NCI-H2227 treated with DMSO at 0.1 percent for 48 hours (cell line): Measurements from ENCODE around the gene SUMO4.

Source experiments
- DNase-seq: peaks from one replicate; lab custom pipeline; 2025; lab: John Stamatoyannopoulos, UW

SUMO4 gene

DNA sequence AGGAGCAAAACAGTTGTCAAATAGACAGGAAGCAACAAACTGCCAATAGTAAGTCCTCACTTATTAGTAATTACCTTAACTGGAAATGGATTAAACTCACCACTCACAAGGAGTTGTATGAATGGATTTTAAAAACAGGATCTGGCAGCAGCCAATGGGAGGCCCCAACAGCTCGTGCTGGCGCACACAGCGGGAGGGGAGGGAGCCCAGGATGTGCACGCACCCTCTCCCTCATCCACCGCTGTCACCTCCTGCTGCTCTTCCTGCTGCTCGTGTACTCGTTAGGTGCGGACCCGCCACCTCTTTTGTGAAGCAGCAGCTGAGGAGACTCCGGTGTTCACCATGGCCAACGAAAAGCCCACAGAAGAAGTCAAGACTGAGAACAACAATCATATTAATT is at the start of gene SUMO4:
SUMO4 (plus strand) TSS at position 213 of the 400 bp plus-strand sequence; CDS start at position 343, 130 bp downstream.
- no peak for DNase-seq

DNA sequence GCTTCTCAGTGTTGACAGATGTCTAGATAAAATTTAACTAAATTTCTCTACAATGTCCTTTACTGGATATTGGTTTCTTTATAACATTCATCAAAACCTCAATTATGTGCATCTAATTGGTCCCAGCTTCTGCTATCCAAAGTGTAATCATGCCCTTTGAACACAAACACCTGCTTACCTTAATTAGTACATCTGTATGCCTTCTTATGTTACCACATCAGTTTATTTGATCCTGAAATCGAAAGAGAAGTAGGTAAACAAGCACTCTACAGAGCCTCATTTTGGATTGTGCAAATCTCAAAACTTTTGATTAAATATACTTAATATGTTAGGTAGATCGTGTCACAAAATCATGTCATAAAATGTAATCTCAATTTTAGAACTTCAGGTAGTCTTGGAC is 46.1 kb upstream of the SUMO4 start:
- DNase-seq: no peak

DNA sequence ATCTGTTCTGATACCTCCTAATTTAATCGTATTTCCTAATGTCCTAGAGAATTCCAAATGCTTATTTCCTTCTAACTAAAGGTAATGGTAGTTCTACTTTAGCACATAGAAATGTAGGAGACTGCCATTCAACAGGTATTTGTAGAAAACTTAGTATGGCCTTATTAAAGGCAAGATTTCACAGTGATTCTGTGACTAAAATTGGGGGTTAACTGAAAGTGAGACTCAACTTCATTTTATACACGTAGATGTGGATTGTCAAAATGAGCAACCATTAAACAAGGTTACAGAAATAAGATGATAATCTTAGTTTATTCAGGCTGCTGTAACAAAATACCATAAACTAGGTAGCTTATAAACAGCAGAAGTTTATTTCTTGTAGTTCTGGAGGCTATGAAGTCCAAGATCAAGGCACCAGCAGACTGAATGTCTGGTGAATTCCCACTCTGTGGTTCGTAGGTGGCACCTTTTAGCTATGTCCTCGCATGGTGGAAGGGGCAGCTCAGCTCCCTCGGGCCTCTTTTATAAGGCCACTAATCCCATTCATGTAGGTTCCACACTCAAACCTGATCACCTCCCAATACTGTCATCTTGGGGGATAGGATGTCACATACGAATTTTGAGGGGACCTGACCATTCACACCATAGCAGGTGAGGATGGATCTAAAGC is 43.8 kb upstream of the SUMO4 start:
- no peak for DNase-seq

DNA sequence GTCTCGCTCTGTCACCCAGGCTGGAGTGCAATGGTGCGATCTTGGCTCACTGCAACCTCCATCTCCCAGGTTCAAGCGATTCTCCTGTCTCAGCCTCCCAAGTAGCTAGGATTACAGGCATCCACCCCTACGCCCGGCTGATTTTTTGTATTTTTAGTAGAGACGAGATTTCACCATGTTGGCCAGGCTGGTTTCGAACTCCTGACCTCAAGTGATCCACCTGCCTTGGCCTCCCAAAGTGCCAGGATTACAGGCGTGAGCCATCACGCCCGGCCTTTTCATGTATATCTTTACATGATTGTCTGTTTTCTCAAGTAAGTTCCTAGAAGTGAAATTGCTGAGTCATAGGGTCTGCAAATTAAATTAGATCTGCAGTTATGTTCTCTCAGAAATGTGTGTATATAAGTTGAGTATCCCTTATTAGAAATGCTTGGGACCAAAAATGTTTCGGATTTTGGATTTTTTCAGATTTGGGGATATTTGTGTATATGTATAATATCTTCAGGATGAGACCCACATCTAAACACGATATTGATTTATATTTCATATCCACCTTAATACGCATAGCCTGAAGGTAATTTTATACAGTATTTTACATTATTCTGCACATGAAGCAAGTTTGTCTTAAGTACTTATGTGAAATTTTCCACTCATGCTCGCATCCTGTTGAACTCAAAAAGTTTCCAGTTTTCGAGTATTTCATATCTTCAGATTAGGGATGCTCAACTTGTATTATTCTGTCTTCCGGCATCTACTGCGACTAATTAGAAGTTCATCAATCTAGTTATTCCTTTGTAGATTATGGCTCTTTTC is 42.1 kb upstream of the SUMO4 start:
- DNase-seq: no peak

DNA sequence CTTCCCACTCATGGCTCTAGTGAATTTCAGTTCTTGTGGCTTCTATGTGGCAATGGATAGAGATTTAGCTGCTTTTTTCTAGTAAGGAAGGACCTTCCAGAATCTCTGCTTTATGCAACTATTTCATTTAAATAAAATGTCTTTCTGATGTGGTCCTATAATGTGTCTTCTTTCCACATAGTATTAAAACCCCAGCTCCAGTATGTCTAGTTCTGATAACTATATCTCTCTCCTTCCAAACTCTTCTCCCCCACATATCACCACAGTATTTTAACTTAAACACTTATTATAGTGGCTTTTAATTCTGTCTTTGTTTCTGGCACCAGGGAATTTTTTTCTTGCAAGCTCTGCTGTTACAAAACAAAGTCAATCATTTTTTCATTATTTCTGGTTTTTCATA is 40.6 kb upstream of the SUMO4 start:
- no peak for DNase-seq

DNA sequence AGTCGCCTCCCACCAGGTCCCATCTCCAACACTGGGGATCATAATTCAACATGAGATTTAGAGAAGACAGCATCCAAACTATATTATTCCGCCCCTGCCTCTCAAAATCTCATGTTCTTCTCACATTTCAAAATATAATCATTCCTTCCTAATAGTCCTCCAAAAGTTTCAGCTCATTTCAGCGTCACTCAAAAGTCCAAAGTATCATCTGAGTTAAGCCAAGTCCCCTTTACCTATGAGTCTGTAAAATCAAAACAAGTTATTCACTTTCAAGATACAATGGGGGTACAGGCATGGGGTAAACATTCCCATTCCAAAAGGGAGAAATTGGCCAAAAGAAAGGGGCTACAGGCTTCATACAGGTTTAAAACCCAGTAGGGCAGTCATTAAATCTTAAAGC is 39.5 kb upstream of the SUMO4 start:
- DNase-seq: no peak

DNA sequence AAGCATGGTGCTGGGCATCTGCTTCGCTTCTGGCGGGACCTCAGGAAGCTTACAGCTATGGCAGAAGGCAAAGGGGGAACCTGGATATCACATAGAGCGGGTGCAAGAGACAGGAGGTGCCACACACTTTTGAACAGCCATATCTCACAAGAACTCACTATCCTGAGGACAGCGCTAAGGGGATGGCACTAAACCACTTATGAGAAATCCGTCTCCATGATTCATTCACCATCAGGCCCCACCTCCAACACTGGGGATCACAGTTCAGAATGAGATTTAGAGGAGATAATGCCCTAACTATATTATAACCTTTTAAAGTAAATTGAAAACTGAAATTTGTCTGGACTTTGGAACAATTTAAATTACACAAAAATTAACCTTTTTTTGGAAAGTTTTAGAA is 37.8 kb upstream of the SUMO4 start:
- no peak for DNase-seq

DNA sequence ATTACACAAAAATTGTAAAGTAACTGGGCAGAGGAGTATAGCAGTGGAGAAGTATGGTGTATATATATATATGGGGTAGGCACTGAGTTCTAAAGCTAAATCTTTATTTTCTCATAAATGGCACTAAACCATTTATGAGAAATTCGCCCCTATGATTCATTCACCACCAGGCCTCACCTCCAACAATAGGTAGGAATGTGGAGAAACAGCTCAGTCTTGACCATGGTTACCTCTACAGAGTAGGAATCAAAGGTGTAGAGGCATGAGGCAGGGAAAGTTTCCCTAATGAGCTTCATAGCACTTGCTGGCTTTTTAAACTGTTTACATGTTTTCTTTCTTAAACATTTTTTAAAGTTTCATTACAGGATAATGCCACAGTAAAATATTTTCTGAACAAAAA is 36.9 kb upstream of the SUMO4 start:
- DNase-seq: no peak

DNA sequence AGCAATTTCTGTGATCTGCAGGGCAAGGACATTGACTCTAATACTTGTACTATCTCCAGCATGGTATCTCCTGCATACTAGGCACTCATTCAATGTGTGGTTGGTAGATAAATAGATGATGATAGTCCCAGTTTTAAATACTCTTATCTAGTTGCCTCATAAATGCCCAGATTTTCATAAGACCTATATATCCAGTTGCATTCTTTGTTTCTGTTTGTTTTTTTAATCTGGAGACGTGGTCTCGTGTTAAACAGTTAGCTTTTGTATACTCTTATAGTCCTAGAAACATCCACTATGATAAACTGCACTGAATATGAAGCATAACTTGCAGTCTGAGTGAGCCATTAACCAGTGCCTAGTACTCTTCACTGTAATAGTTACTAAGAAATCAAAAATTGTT is 35.5 kb upstream of the SUMO4 start:
- no peak for DNase-seq

DNA sequence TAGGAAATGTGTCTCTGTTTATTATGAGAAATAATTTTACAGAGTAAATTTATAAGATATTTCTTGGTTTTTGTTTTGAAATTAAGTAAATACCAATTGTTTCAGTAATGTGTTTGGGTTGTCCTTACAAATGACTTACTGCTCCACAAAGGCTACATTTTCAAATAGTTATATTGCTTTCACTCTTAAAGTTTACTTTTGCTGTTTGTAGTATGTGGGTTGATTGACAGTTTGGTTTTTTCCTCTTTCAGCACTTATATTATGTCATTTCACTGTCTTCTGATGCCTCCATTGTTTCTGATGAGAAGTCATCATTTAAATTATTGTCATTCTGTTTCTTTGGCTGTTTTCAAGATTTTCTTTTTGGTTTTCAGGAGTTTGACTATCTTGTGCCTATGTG is 34.9 kb upstream of the SUMO4 start:
- DNase-seq: no peak

DNA sequence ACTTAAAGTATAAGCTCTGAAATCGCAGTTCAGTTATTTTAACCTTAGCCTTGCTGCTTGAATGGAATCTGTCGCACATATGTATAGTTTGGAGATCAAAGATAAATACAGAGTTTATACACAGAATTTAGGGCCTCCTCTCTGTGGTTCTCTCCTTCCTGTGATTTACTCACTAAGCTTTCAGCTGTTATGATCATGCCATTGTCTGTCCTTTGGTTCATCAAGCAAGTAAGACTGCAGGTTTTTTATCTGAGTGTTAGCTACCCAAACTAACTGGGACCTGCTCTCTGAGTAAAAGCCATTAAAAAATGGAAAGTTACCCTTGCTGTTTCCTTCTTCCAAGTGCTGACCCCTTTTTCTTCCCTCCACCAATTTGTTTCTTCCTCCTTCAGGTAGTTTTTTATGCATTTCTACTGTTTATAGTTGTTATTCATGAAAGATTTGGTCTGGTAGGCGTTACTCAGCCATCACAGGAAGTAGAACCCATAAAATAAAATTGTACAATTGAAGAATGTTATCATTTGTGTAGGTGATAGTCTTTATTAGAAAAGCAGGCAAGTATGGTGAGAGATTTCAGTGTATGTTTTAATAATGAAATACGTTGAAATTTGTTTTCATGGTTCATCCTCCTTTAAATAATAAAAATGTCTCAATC is 33.7 kb upstream of the SUMO4 start:
- DNase-seq: no peak

DNA sequence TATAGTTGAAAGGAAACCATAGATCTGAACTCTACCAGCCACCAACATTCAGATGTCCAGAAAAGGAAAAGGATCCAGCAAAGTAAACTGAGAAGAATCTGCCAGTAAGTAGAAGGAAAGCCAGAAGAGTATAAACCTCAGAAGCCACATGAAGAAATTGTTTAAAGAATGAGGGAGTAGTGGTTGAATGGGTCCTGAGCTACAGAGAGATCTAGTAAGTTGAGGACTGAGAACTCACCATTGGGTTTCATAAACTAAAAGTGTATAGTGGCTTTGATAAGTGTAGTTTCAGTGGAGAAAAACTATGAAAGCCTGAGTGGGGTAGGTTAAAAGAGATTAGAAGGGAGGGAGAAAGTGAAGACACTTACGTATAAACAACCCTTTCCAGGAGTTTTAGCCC is 32.0 kb upstream of the SUMO4 start:
- no peak for DNase-seq

DNA sequence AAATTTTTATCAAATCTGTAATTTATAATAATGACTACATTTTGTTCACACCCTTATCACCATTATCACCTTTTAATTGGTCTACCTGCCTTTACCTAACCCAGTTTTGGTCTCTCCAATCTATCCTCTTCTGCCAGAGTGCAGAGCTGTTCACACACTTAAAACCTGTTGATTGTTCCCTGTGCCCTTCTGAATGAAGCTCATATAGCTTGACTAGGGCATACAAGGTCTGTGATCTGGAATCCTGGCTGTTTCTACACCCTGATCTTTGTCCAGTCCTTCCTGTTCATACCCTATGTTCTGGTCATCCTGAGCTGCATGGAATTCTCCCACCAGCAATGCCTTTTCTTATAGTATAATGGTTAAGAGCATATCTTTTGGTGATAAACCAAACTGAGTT is 28.9 kb upstream of the SUMO4 start:
- no peak for DNase-seq

DNA sequence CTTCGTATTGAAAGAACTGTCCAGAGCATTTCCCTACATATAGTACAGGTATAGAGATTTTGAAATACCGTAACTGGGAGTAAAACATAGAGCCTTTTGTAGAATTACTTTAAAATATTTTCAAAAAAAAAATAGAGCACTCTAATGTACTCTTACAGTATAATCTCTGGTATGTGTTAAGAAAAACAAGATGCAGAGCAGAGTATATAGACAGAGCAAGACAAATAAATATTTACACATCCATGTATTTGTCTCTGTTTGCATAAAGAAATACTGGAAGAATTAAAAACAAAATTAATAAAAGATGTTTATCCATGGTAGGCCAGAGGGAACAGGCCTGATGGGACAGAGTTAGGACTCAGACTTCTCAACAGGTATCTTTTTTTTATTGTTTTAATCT is 28.0 kb upstream of the SUMO4 start:
- no peak for DNase-seq

DNA sequence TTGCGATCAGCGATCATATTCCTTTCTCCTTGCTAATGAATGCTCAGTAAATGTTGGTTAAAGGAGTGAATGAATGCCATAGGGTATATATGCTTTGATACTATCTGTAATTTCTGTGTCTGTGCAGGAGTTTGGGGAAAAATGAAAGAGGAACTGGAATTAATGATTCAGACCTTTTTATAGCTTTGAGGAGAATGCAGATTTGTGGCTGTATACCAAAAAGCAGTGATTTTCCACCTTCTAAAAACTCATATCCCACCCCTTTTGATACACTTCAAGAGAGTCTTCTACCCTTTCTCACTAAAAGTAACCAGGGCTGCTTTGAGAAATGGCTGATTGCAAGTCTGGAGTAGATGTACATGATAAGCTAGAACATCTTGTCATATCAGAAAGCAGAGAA is 26.6 kb upstream of the SUMO4 start:
- DNase-seq: no peak

DNA sequence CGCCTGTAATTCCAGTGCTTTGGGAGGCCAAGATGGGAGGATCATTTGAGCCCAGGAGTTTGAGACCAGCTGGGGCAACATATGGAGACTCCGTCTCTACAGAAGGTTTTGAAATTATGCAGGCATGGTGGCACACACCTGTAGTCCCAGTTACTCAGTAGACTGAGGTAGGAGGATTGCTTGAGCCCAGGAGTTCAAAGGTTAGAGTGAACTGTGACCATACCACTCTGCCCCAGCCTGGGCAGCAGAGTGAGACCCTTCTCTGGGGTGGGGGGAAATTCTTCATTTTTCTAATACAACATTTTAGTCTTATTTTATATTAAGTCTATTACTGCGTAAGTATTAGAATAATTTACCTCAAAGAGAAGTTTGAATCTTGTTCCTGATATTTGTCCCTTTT is 20.1 kb upstream of the SUMO4 start:
- DNase-seq: no peak

DNA sequence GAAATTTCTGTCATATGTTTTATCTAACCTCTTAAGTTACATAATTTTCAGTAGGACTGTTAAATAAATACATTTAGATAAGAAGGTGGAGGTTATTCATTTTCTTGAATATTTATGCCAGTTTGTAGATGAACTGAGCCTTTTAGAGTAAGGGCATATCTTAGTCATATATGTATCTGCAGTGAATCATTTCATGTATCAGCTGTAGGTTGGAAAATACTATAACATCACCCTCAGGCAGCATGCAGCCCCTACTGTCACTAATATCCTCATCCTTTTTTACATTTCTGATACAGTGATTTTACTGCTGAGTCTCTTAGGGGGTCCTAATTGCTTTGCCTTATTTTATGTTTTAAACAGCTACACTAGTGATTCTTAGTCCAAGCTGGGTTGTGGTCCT is 19.5 kb upstream of the SUMO4 start:
- DNase-seq: no peak

DNA sequence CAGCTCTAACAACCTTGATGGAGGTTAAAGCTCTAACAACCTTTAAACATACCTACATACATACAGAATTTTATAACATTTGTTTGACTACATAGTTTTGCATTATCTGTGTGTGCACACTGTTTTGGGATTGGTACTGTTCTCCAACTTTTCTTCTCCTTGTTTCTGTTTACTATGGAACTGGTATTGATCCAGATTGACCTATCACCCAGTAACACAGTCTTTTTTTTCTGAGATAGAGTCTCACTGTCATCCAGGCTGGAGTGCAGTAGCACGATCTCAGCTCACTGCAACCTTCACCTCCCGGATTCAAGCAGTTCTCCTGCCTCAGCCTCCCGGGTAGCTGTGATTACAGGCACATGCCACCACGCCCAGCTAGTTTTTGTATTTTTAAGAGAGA is 16.7 kb upstream of the SUMO4 start:
- DNase-seq: no peak

DNA sequence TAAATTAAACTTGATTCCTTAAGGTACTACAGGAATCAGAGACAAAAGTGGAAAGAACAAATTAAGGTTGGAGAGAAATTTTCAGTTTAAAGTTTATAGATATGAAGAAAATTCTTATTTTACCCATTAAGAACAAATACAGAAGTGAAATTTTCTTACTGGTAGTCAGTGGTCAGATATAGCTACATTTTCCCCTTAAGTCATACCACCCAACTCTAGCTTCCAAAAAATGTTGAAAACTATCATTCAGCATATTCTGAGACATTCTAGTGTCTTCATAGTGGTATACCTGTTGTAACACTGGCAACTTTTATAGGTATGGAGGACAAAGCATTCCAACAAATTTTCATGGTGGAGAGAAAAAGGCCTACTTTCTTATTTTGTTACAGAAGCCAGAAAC is 15.6 kb upstream of the SUMO4 start:
- no peak for DNase-seq

DNA sequence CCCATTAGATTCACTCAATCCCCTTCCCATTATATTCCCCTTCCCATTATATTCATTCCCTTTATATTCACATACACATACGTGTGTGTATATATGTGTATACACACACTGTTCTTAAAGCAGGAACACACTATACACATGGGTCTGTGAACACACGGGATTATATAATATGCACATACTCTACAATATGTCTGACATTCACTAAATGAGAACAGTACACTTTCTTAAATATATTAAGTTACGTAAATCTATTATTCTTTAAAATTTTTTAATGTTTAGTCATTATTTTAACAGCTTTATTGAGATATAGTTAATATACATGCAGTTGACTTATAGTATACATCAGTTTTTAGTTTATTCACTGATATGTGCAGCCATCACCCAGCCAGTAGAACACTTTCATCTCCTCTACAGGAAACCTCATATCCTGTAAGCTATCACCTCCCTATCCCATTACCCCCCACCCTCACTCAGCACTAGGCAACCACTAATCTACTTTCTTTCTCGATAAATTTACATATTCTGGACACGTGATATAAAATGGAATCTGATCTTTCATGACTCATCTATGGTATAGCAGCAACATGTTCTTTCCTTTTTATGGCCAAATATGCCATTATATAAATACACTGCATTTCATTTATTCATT is 13.9 kb upstream of the SUMO4 start:
- DNase-seq: no peak

DNA sequence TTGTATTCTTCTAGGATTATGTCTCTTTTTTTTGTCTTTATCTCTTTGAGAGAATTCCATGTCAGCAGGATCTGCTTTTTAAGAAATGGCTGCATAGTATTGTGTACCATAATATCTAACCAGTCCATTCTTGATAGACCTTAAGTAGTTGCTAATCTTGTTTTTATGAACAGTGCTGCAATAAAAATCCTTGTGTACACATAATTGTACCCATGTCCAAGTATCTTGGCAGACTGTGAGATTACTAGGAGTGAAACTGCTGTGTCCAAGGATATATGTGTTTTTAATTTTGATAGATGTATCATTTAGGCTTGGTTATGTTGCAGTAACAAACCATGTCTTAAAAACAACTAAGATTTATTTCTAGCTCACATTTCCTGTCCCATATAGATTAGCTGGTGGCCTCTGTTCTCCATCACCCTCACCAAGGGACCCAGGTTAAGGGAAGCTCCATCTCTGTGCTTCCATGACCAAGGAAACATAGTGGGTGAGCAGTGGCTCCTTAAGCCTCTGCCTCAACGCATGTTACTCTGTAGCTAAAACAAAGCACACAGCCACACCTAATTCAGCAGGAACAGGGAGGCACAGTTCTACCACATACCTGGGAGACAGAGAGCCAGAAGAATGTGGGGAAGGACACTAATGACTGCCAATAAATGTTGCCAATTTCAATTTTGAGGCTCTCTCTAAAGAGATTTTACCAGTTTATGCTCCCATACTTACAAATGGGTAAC is 12.1 kb upstream of the SUMO4 start:
- no peak for DNase-seq
